HG03571 (cell line): ENCODE data around the gene FRMD1.

Experiments used
- ATAC-seq: cut with Tn5 transposase; IDR thresholded peaks from one replicate; pipeline ENCODE4 v1.9.1; 2021; ENCODE audit not compliant: unreplicated experiment

FRMD1 gene

DNA sequence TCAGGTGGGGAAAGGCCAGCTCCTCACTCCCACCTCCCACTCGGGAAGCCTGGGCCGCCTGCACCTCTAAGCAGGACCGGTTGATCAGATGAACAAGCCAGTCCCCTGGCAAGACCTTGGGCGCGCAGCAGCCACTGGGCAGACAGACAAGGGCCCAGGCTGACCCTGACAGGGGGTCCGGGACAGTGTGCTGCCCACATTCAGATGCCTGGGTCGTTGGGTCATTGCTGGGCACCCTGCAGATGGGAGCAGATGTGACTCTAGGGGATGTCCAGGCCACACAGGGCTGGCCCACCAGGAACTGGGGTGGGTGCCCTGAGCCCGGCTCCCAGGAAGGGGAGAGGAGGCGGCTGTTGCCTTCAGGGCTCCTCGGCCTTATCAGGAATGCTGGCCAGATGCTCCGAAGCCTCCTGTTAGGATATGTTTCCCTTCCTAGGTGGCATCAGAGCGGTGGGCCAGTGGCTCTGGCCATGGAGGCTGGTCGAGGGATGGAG is 17.3 kb upstream of the FRMD1 start:
- ATAC-seq: no peak

DNA sequence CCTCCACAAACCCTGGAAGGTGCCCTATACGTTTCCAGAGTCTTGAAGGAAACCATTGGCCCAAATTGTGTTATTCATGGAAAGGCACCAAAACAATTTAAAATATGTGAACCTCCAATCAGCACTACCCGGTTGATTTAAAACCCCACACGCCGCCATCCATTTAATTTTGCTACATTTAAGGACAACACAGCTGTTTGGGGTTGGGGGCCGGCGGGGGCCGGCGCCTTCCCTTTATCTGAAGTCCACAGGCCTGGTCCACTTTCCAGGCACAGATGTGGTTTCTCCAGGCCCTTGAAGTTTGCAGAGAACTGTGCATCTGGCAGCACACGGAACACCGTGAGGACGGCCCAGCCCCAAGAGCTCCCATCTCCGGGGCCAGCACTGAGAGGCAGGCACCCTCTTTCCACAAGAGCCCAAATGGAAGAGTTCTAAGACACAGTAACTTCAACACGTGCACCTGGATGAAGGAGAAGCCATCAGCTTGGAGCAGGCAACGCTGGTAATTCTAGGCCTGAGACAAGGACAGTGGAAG is 16.8 kb upstream of the FRMD1 start:
- no peak for ATAC-seq

GRCh38 chr6:168095171-168095691 is 16.2 kb upstream of the FRMD1 start:
- no peak for ATAC-seq

GRCh38 chr6:168093634-168094033 is 14.6 kb upstream of the FRMD1 start:
- no peak for ATAC-seq

GRCh38 chr6:168093071-168093505 is 14.1 kb upstream of the FRMD1 start:
- ATAC-seq: no peak

DNA sequence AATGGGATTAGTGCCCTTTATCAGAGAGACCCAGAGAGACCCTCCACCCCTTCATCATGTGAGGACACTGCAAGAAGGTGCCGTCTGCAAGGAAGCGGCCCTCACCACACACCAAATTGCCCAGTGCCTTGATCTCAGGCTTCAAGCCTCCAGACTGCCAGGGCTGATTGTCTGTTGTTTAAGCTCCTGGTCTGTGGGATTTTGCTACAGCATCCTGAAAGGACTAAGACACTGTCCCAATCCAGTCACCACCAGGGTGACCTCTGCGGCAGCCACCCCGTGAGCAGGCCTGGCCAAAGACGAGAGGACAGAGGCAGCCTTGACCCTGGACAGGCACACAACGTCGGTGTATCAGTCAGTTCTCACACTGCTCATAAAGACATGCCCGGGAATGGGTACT is 13.5 kb upstream of the FRMD1 start:
- no peak for ATAC-seq

- no peak for ATAC-seq
These were observed 12.6 kb upstream of the FRMD1 start for GRCh38 chr6:168091381-168092264.

- ATAC-seq: no peak
These were observed 11.7 kb upstream of the FRMD1 start for GRCh38 chr6:168090706-168091105.

GRCh38 chr6:168090064-168090690 is 11.2 kb upstream of the FRMD1 start:
- ATAC-seq: no peak

- no peak for ATAC-seq
These were observed 10.4 kb upstream of the FRMD1 start for GRCh38 chr6:168089186-168090063.

DNA sequence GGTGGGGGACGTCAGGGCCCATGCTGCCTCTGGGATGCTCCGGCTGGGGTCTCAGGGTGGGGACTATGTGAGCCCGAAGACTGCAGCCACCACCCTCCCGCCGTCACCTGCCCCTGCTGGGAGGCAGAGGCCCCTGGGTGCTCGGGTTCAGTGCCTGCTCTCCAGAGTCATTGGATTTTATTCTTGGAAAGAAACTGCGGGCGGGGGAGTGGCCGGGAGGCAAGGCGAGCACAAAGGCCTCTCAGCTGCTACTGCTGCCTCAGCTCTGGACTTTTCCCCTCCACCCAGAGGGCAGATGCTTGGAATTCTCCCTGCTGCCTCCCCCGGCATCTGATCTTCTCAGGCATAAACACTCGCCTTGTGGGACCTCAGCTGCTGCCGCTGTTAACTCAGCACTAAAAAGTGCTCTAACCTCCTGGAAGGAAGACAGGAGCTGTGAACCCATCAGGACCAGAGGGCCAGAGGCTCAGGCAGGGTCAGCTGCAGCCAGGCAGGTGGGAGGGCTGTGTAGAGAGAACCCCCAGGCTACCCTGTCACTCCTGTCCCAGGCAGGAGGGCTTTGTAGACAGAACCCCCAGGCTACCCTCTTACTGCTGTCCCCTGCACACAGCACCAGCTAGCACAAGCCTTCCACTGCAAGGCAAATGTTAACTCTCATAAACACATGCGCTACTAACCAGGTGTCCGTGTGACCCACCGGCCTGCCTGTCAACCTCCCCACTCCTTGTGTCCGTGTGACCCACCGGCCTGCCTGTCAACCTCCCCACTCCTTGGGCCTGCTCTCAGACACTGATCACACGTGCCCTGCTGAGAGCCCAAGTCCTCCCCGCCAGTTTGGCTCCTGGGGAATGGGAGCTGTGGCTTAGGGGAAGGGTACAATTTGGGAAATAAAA is 9.4 kb upstream of the FRMD1 start:
- ATAC-seq: no peak

DNA sequence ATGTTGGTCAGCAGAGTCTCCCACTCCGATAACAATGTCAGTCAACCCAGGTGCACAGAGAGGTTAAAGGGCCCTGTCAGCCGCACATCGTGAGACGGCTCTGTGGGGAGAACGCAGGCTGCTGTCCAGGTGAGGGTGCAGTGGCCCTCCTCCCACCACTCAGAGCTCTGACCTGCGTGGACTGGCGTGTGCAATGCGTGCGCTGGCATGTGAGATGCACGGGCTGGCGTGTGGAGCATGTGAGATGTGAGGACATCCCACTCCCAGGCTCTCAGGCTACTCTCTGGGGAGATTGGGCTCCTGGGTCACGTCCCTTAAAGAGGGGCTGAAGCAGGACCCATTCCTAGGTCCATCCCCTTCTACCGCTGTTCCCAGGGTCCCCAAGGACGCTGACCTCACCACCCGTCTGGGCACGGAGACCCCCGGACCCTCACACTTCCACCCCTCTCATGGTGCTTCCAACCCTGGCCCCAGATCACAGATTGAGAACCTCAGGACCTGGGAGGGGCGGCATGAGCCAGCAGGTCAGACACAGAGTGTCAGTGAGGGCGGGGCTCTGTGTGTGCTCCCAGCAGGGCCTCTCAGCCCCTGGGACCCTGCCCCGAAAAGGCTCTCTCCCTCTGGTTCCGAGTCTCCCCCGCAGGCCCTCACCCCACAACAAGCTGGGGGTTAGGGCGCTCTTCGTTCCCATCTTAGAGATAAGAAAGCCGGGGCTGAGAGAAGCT is 8.6 kb upstream of the FRMD1 start:
- no peak for ATAC-seq

GRCh38 chr6:168086616-168087015 is 7.6 kb upstream of the FRMD1 start:
- no peak for ATAC-seq

- ATAC-seq: no peak
These were observed 7.1 kb upstream of the FRMD1 start for GRCh38 chr6:168086066-168086465.

DNA sequence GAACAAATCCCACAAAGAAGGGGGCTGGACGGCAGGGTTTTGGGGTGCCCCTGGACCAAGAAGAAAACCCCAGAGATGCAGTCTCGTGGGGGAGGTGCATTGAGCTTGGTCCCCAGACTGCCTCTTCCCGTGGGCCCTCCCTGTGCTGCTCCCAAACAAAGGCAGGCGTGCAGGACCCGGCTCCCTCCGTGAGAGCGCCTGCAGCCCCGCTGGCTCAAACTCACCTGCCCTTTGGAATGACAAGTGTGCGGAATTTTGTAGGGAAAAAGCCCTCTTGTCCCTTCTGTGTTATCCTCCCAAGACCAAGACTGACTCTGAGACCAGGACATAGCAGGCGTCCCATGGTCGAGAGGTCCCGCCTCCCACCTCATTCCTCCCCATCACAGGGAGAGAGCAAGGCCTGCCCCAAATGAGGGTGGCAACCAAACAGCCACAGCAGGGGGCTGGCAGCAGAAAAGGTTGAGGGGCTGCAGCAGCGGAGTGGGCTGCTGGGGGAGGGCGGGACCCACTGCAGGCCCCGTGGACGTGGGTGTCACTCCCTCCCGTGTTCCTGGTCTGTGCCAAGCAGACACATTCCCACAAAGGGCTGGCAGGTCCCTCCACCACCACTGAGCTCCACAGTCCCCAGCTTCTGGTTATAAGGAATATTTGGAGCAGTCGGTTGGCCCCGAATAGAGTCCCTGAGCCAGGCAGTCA is 5.6 kb upstream of the FRMD1 start:
- no peak for ATAC-seq

DNA sequence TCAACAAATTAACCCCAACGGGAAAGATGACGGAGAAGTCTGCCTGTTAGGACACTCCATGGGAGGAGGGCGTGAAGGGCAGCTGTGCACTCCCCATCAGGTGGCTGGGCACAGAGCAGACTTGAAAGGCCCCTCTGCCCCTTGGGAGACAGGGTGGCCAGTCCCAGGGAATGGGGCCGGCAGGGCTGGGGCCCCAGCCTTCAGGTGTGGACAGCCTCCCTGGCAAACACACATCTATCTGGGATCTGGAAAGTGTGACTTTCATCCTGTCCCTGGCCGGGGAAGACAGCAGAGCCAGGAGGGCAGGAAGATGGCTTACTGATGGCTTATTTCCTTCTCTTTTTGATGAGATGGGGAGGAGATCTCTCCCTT is 4.5 kb upstream of the FRMD1 start:
- no peak for ATAC-seq

- no peak for ATAC-seq
These were observed 4.0 kb upstream of the FRMD1 start for GRCh38 chr6:168082860-168083513.
